OCI-LY3 (cell line): ENCODE measurements around the gene LRRC4C.

Source experiments
- EZH2phosphoT487 ChIP-seq: fragments of 200-600 bp; shearing (Covaris generic); IDR thresholded peaks from 2 replicates; pipeline ENCODE4 v1.6.1; 2018; ENCODE audit warnings: antibody characterized with exemption, mixed run types, low read depth
- TF ChIP-seq, protein P1 (sequence below): fragments of 200-600, 300-600 bp; sonication (generic); IDR thresholded peaks from 2 replicates; pipeline ENCODE4 v1.5.1; 2014; ENCODE audit warnings: antibody characterized with exemption, low read length, low read depth

DNA sequence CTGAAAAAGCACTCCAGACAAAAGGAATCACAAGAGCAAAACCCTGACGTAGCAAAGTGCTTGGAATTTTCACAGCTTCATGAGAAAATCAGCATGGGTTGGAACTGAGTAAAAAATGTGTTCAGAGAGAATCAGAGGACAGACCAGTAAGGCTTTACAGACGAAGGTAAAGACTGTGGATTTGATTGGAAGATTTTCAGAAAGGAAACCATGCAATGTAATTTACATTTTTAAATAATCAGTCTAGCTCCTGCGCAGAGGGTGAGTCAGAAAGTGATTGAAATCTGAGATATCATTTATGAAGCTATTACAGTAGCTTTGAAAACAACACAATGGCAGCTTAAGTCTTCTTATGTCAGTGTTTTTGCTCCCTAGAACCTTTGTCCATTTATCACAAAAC, 1122.3 kb downstream of the LRRC4C start:
- TF ChIP-seq, protein P1, sequence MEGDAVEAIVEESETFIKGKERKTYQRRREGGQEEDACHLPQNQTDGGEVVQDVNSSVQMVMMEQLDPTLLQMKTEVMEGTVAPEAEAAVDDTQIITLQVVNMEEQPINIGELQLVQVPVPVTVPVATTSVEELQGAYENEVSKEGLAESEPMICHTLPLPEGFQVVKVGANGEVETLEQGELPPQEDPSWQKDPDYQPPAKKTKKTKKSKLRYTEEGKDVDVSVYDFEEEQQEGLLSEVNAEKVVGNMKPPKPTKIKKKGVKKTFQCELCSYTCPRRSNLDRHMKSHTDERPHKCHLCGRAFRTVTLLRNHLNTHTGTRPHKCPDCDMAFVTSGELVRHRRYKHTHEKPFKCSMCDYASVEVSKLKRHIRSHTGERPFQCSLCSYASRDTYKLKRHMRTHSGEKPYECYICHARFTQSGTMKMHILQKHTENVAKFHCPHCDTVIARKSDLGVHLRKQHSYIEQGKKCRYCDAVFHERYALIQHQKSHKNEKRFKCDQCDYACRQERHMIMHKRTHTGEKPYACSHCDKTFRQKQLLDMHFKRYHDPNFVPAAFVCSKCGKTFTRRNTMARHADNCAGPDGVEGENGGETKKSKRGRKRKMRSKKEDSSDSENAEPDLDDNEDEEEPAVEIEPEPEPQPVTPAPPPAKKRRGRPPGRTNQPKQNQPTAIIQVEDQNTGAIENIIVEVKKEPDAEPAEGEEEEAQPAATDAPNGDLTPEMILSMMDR = no peak
- TF ChIP-seq EZH2phosphoT487 = no peak
